GM18909 (cell line): ENCODE data around the gene PDE3B.
"Not testable (repeated sequence)": the region's sequence is repeated elsewhere in the genome, so short reads cannot be mapped to it uniquely, and the experiment has no call there.

ENCODE experiments used
- ATAC-seq: cut with Tn5 transposase; IDR thresholded peaks from one replicate; pipeline ENCODE4 v1.9.1; 2021; ENCODE audit warnings: mild to moderate bottlenecking; ENCODE audit not compliant: unreplicated experiment, poor library complexity

Gene PDE3B

GRCh38 chr11:14740539-14740938 lies 96.9 kb downstream of the PDE3B start:
- not testable (repeated sequence) for ATAC-seq

- ATAC-seq: no peak
Measured at GRCh38 chr11:14741195-14741594, 97.6 kb downstream of the PDE3B start.

DNA sequence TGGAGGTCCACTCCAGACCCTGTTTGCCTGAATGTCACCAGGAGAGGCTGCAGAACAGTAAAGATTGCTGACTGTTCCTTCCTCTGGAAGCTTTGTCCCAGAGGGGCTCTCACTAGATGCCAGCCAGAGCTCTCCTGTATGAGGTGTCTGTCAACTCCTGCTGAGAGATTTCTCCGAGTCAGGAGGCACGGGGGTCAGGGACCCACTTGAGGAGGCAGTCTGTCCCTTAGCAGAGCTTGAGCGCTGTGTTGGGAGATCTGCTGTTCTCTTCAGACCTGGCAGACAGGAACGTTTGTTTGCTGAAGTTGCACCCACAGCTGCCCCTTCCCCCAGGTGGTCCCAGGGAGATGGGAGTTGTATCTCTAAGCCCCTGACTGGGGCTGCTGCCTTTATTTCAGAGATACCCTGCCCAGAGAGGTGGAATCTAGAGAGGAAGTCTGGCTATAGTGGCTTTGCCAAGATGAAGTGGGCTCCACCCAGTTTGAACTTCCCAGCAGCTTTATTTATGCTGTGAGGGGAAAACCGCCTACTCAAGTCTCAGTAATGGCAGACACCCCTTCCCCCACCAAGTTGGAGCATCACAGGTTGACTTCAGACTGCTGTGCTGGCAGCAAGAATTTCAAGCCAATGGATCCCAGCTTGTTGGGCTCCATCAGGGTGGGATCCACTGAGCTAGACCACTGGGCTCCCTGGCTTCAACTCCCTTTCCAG lies 99.4 kb downstream of the PDE3B start:
- ATAC-seq: no peak

GRCh38 chr11:14743667-14744066 lies 100.1 kb downstream of the PDE3B start:
- ATAC-seq: not testable (repeated sequence)

- no peak for ATAC-seq
Measured at GRCh38 chr11:14746857-14747395, 103.3 kb downstream of the PDE3B start.

GRCh38 chr11:14748090-14748489 lies 104.5 kb downstream of the PDE3B start:
- ATAC-seq: no peak

DNA sequence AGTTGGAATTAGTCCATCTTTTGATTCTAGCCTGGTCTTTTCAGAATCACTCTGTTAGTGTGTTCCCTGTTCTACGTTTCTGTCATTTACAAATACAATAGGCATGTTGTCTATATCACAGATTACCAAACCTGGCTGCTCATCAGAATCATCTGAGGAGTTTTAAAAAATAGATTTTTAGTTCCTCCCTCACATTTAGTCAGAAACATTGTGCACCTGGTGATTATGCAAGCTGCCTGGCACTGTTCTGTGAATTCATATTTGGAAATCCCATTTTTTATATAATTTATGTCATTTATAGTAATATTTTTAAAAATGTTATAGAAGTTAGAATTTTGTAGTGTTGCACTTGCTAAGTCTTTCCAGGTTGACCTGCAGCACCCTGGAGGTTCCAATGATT lies 107.3 kb downstream of the PDE3B start:
- no peak for ATAC-seq

GRCh38 chr11:14751975-14752407 lies 108.4 kb downstream of the PDE3B start:
- ATAC-seq: no peak

DNA sequence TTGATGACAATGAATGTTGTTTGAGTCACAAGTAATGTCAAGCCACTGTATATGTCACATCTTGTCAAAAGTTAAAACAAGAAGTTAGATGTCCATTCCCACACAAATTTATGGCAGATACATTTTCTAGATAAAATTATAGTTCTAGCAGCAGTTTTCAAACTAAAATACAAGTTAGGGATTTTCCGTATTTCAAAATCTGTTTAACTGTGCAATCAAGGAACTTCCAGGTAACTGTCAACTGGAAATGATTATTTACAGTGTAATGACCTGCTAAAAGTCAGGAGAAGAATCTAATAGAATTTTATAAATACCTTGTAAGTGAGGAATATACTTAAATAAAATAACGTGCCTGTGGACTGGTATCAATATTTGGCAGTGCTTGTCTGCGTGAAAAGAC lies 111.5 kb downstream of the PDE3B start:
- no peak for ATAC-seq

DNA sequence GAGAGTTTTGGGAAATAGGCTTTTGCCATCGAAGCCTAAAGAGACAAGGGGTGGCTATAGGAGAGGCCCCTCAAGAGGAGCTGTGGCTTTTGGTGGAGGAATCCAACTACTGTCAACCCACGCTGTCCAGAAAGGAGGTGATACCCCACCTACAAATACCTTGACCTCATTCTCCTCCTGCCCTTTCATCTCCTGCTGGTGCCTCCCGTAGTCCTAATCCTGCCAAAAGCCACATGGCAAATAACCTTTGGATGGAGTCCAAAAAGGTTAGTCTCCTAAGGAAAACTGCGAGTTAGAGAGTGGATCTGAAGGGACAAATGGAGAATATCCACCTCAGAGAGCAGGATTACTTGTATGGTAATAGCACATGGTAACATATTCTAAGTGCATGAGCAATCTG lies 112.7 kb downstream of the PDE3B start:
- no peak for ATAC-seq

DNA sequence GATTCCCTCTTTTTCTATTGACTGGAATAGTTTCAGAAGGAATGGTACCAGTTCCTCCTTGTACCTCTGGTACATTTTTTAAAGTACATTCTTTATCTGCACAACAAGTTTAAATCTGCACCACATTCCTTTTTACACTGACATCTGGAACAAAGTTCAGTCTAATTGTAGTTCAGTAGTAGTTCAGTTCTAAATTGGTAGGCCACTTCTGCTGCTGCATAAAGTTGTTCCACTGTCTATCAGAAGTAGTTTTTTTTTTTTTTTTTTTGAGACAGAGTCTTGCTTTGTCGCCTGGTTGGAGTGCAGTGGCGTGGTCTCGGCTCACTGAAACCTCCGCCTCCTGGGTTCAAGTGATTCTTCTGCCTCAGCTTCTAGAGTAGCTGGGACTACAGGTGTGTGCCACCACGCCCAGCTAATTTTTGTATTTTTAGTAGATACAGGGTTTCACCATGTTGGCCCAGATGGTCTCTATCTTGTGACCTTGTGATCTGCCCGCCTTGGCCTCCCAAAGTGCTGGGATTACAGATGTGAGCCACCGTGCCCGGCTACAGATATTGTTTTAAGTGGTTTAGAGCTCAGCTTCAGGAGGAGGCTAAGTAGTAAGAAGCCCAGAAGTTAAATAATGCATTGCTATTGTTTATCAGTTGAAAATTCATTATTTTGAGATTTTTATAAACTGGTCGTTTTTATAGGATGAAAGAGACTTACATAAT lies 115.9 kb downstream of the PDE3B start:
- not testable (repeated sequence) for ATAC-seq

- ATAC-seq: no peak
Measured at GRCh38 chr11:14764179-14764578, 120.6 kb downstream of the PDE3B start.

DNA sequence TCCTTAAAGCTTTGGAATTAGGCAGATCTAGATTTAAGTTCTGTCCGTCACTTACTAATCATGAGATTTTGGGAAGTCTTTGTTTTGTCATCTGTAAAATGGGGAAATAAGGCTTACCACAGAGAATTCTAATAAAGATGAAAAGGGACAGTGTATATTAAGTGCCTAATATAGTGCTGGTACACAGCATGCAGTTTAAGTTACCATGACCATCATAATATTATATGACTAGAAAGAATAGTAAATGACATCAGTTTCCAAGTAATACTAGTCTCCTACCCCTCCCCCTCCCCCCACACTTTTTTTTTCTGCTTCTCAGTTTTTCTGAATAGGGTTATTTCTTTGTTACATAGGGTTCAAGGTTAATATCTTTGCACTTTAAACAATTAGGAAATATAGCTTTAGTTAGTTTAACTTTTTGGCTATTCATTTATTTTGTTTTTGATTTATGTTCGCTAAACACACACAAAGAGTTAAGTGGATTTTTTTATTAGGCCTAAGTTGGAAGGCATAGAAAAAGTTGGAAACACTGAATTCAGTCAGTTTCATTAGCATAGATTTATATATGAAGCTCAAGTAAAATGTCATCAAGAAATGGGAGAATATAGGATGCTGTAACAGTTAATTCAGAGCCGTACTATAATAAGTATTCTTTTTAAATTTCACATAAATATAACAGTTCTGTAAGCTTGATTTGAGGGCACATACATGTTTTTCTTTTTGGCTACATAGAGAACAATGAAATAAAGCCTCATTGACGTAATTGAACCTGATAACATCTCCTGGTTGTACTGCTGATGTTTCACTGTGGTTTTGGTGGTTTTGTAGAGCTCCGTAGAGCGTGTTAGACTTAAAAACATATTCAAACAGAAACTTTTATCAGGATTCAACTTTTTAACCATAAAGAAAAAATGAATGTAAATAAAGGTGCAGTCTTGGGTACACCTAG lies 121.2 kb downstream of the PDE3B start:
- peak; percentile 93 for ATAC-seq

- ATAC-seq: no peak
Measured at GRCh38 chr11:14766585-14766984, 123.0 kb downstream of the PDE3B start.

DNA sequence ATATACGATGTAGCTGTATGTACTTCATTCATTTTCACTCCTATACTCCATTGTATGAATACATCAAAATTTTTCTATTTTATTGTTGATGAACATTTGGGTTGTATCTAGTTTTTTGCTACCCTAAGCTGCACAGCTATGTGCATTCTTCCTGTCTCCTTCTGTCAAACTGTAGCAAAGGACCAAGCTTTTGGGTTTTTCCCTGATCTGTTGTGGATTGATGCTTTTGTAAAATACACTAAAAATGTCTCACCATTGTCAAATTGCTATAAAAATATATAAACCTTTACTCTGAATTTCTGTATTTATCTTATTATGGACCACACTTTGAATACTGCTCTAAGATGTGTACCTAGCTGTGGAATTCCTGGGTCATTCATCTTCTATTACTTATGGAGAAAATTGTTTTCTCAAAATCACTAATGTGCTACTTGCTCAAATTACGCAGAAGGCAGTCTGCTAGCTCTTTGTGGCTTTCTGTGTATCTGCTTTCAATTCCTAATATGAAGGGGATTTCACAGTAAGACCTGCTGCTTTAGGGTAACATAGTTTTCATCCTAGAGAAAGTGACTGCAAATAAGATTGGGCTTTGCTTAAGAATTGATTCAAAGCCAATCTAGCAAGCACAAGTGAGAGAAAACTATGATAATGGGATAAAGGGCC lies 125.1 kb downstream of the PDE3B start:
- peak; percentile 41 for ATAC-seq

DNA sequence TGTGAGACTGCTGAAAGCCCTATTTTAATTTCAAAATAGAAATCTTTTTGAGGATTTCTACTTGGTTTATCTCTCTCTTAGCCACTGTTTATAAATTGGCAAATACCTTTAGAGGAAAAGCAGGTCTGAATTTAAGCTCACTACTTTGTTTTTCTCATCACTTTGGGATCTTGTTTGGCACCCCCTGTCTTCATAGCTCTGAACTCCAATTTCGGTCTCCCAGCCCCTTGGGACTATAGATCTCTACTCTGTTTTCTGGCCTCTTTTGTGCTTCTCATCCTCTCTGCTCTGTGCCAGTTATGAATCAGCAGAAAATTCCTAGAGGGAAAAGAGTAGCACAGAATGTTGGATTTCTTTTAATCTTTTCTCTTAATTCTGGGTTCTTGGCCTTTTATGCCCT lies 130.2 kb downstream of the PDE3B start:
- no peak for ATAC-seq

DNA sequence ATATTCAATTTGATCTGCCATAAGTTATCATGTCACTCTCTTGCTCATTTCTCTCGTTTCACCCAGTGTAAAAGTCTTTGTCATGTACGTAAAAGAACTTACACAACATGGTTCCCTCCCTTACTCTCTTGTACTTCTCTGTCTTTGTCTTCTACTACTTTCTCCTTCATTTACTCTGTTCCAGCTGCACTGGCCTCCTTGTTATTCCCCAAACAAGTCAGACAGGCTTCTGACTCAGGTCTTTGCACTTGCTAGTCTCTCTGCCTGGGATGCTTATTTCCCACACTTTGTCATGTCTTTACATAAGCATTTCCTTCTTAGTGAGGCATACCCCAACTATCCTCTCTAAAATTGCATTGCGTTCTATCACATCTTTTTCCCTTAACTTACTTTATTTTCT lies 131.1 kb downstream of the PDE3B start:
- ATAC-seq: no peak

DNA sequence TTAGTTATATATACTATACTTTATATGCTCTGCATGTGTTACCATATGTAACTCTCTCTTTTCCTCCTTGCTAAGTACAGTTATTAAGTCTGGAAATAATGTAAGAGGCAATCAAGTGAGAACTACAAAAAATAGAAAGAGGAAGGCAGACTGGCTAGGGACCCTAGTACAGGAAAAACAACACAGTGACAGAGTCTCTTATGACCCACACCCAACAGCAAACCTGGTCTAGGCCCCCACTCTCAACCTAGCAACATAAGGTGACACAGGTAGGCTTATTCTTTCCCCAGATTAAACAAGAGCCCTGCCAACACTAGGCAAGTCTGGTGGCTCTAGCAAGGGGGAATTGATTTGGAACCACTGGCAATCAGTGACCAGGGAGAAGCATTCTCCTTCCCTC lies 132.3 kb downstream of the PDE3B start:
- ATAC-seq: no peak

GRCh38 chr11:14778460-14778859 lies 134.9 kb downstream of the PDE3B start:
- not testable (repeated sequence) for ATAC-seq

DNA sequence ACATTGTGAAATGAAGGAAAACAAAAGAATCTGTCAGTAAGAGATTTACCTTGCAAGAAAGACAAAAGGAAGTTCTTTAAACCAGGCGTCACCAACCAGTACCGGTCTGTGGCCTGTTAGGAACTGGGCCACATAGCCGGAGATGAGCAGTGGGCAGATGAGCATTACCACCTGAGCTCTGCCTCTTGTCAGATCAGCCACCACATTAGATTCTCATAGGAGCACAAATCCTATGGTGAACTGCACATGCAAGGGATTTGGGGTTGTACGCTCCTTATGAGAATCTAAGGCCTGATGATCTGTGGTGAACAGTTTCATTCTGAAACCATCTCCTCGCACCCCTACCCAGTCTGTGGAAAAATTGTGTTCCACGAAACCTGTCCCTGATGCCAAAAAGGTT lies 140.2 kb downstream of the PDE3B start:
- no peak for ATAC-seq
